HUES6 (cell line): ENCODE data around the gene GPATCH2L.

Experiments used
- H3K27ac ChIP-seq: 2 replicates; pipeline ENCODE4 v1.7.0; 2013; ENCODE audit warnings: low read depth, mild to moderate bottlenecking, low read length, inconsistent platforms
- H3K27me3 ChIP-seq: 2 replicates; pipeline ENCODE4 v1.6.1; 2013; ENCODE audit warnings: low read length; ENCODE audit not compliant: control insufficient read depth, insufficient read depth
- H3K36me3 ChIP-seq: 2 replicates; pipeline ENCODE4 v1.6.1; 2013; ENCODE audit warnings: low read length; ENCODE audit not compliant: control insufficient read depth, insufficient read depth
- H3K4me1 ChIP-seq: 2 replicates; pipeline ENCODE4 v1.6.1; 2013; ENCODE audit warnings: low read length; ENCODE audit not compliant: control insufficient read depth, insufficient read depth
- H3K4me3 ChIP-seq: 2 replicates; pipeline ENCODE4 v1.5.1; 2013; ENCODE audit warnings: low read depth, low read length
- H3K9ac ChIP-seq: one replicate; pipeline ENCODE4 v1.6.1; 2013; ENCODE audit warnings: mild to moderate bottlenecking, low read length
- H3K9me3 ChIP-seq: 2 replicates; pipeline ENCODE4 v1.6.1; 2013; ENCODE audit warnings: low read depth, low read length; ENCODE audit not compliant: control insufficient read depth, insufficient read depth

The GPATCH2L gene

GRCh38 chr14:76151398-76152332 lies at the start of gene GPATCH2L:
Gene GPATCH2L (plus strand): TSS chr14:76151922. CDS start chr14:76154364, 2,442 bp downstream.
- Histone ChIP-seq H3K27ac (peak within 1 kb of the TSS; percentile 81), H3K9ac (peak within 1 kb of the TSS; percentile 86), H3K27me3 (peaks cover 15% of the 10 kb centered on the region), H3K4me1 (peaks cover 18% of the 10 kb centered on the region), H3K36me3 (peaks cover 25% of the 10 kb centered on the region), H3K4me3 (peak within 1 kb of the TSS; percentile 97), H3K9me3 (no peaks in the 10 kb centered on the region)

- Histone ChIP-seq H3K36me3 (no peaks in the 10 kb centered on the region), H3K9ac (no peak overlapping the region), H3K27me3 (no peaks in the 10 kb centered on the region), H3K9me3 (no peaks in the 10 kb centered on the region), H3K27ac (no peak overlapping the region), H3K4me3 (no peak overlapping the region), H3K4me1 (0 out of 2 replicates have a peak, but pooled peaks cover 4% of the 10 kb centered on the region)
Measured at GRCh38 chr14:76104802-76105355, 46.8 kb upstream of the GPATCH2L start.

GRCh38 chr14:76106188-76106587 lies 45.5 kb upstream of the GPATCH2L start:
- no peaks in the 10 kb centered on the region for H3K27me3 ChIP-seq
- no peaks in the 10 kb centered on the region for H3K36me3 ChIP-seq
- no peaks in the 10 kb centered on the region for H3K9me3 ChIP-seq
- no peak overlapping the region for H3K9ac ChIP-seq
- no peak overlapping the region for H3K4me3 ChIP-seq
- no peak overlapping the region for H3K27ac ChIP-seq
- 0 out of 2 replicates have a peak, but pooled peaks cover 4% of the 10 kb centered on the region for H3K4me1 ChIP-seq

- Histone ChIP-seq H3K4me3 (no peak overlapping the region), H3K27me3 (no peaks in the 10 kb centered on the region), H3K4me1 (peaks cover 25% of the 10 kb centered on the region), H3K9ac (no peak overlapping the region), H3K27ac (no peak overlapping the region), H3K9me3 (no peaks in the 10 kb centered on the region), H3K36me3 (no peaks in the 10 kb centered on the region)
Measured at GRCh38 chr14:76109087-76109880, 42.4 kb upstream of the GPATCH2L start.

GRCh38 chr14:76112889-76113624 lies 38.7 kb upstream of the GPATCH2L start:
- Histone ChIP-seq H3K9me3 (no peaks in the 10 kb centered on the region), H3K36me3 (no peaks in the 10 kb centered on the region), H3K9ac (peak overlapping the region; percentile 36), H3K27me3 (no peaks in the 10 kb centered on the region), H3K27ac (peak overlapping the region; percentile 11; the same call in 1 of the 2 replicates), H3K4me3 (peak overlapping the region; percentile 21), H3K4me1 (peaks cover 41% of the 10 kb centered on the region)

GRCh38 chr14:76113691-76114090 lies 38.0 kb upstream of the GPATCH2L start:
- Histone ChIP-seq H3K9me3 (no peaks in the 10 kb centered on the region), H3K27ac (peak overlapping the region; percentile 11; the same call in 1 of the 2 replicates), H3K27me3 (no peaks in the 10 kb centered on the region), H3K4me1 (peaks cover 43% of the 10 kb centered on the region), H3K4me3 (peak overlapping the region; percentile 21), H3K36me3 (no peaks in the 10 kb centered on the region), H3K9ac (peak overlapping the region; percentile 36)

- no peaks in the 10 kb centered on the region for H3K27me3 ChIP-seq
- no peaks in the 10 kb centered on the region for H3K9me3 ChIP-seq
- no peaks in the 10 kb centered on the region for H3K36me3 ChIP-seq
- H3K27ac ChIP-seq: no peak overlapping the region
- no peak overlapping the region for H3K9ac ChIP-seq
- H3K4me1 ChIP-seq: peaks cover 43% of the 10 kb centered on the region
- no peak overlapping the region for H3K4me3 ChIP-seq
Measured at GRCh38 chr14:76115010-76115422, 36.7 kb upstream of the GPATCH2L start.

- Histone ChIP-seq H3K4me3 (no peak overlapping the region), H3K27ac (no peak overlapping the region), H3K27me3 (no peaks in the 10 kb centered on the region), H3K4me1 (peaks cover 35% of the 10 kb centered on the region), H3K9me3 (no peaks in the 10 kb centered on the region), H3K9ac (no peak overlapping the region), H3K36me3 (no peaks in the 10 kb centered on the region)
Measured at GRCh38 chr14:76117789-76118484, 33.8 kb upstream of the GPATCH2L start.

GRCh38 chr14:76118594-76118993 lies 33.1 kb upstream of the GPATCH2L start:
- Histone ChIP-seq H3K4me3 (no peak overlapping the region), H3K27me3 (no peaks in the 10 kb centered on the region), H3K27ac (no peak overlapping the region), H3K9me3 (no peaks in the 10 kb centered on the region), H3K36me3 (no peaks in the 10 kb centered on the region), H3K9ac (no peak overlapping the region), H3K4me1 (peaks cover 35% of the 10 kb centered on the region)
